Loucy (cell line): ENCODE data around the gene MICAL2.

Experiments
- H2AFZ ChIP-seq: fragments of 200-600 bp; sonication (generic); 2 replicates; pipeline ENCODE4 v1.6.0; 2016; ENCODE audit warnings: antibody characterized with exemption, mild to moderate bottlenecking, low read length, moderate library complexity
- H3F3A ChIP-seq: fragments of 200-600 bp; 2 replicates; pipeline ENCODE4 v1.6.0; 2016; ENCODE audit warnings: antibody characterized with exemption, low read depth, mild to moderate bottlenecking
- H3K27me3 ChIP-seq: fragments of 200-600 bp; sonication (generic); 2 replicates; pipeline ENCODE4 v1.6.1; 2014; ENCODE audit warnings: low read length, mild to moderate bottlenecking; ENCODE audit not compliant: insufficient read depth, poor library complexity, severe bottlenecking
- H3K36me3 ChIP-seq: fragments of 200-600 bp; sonication (generic); 2 replicates; pipeline ENCODE4 v1.6.1; 2016; ENCODE audit warnings: low read length; ENCODE audit not compliant: insufficient read depth
- H3K4me1 ChIP-seq: fragments of 200-600 bp; sonication (generic); 2 replicates; pipeline ENCODE4 v1.5.1; 2014; ENCODE audit warnings: low read length, mild to moderate bottlenecking; ENCODE audit not compliant: insufficient read depth, poor library complexity, severe bottlenecking
- H3K4me2 ChIP-seq: fragments of 200-600 bp; sonication (generic); 2 replicates; pipeline ENCODE4 v1.6.0; 2014; ENCODE audit warnings: antibody characterized with exemption, low read length, low read depth, mild to moderate bottlenecking; ENCODE audit not compliant: poor library complexity, severe bottlenecking
- H3K4me3 ChIP-seq: fragments of 200-600 bp; sonication (generic); 2 replicates; pipeline ENCODE4 v1.5.1; 2014; ENCODE audit warnings: low read length, mild to moderate bottlenecking, mixed read lengths; ENCODE audit not compliant: poor library complexity, severe bottlenecking
- H3K79me2 ChIP-seq: fragments of 200-600 bp; sonication (generic); 2 replicates; pipeline ENCODE4 v1.6.1; 2014; ENCODE audit warnings: low read length; ENCODE audit not compliant: insufficient read depth
- H3K9ac ChIP-seq: fragments of 200-600 bp; sonication (generic); 2 replicates; pipeline ENCODE4 v1.6.0; 2014; ENCODE audit warnings: mild to moderate bottlenecking, low read depth, low read length, moderate library complexity; ENCODE audit not compliant: poor library complexity, severe bottlenecking
- H3K9me2 ChIP-seq: fragments of 200-600 bp; sonication (generic); replicated peaks from 2 replicates; pipeline ENCODE4 v1.6.1; 2016; ENCODE audit warnings: low read depth, low read length, mixed read lengths
- H3K9me3 ChIP-seq: fragments of 200-600 bp; sonication (generic); 2 replicates; pipeline ENCODE4 v1.6.1; 2014; ENCODE audit warnings: mild to moderate bottlenecking, antibody characterized with exemption, low read length, low read depth; ENCODE audit not compliant: insufficient read depth
- H4K20me1 ChIP-seq: fragments of 200-600 bp; sonication (generic); 2 replicates; pipeline ENCODE4 v1.6.0; 2014; ENCODE audit warnings: antibody characterized with exemption, low read length, mild to moderate bottlenecking; ENCODE audit not compliant: insufficient read depth, poor library complexity, severe bottlenecking
- EZH2phosphoT487 ChIP-seq: fragments of 200-600 bp; IDR thresholded peaks from 2 replicates; pipeline ENCODE4 v1.6.1; 2018; ENCODE audit warnings: antibody characterized with exemption, mild to moderate bottlenecking, moderate library complexity, borderline replicate concordance
- TF ChIP-seq, protein P1 (sequence below): fragments of 200-600 bp; sonication (generic); conservative IDR thresholded peaks from 2 replicates; pipeline ENCODE4 v1.5.1; 2014; ENCODE audit warnings: mild to moderate bottlenecking, antibody characterized with exemption, low read length

The MICAL2 gene

GRCh38 chr11:12245549-12246016, 135.2 kb downstream of the MICAL2 start:
- H3K4me2 ChIP-seq, result no peak overlapping the region

GRCh38 chr11:12246147-12246546, 135.8 kb downstream of the MICAL2 start:
- Histone ChIP-seq H3K4me2 (no peak overlapping the region), H3K9ac (no peak overlapping the region)

More at GRCh38 chr11:12245549-12246016, 135.2 kb downstream of the MICAL2 start:
- Histone ChIP-seq H3K27me3 (no peaks in the 10 kb centered on the region), H4K20me1 (no peaks in the 10 kb centered on the region), H3K36me3 (no peaks in the 10 kb centered on the region), H3K79me2 (no peaks in the 10 kb centered on the region), H3K4me1 (no peaks in the 10 kb centered on the region), H3F3A (no peaks in the 10 kb centered on the region), H3K9me2 (no peaks in the 10 kb centered on the region), H3K9ac (no peak overlapping the region), H2AFZ (no peak overlapping the region), H3K4me3 (no peak overlapping the region), H3K9me3 (no peaks in the 10 kb centered on the region)
- TF ChIP-seq EZH2phosphoT487, result no peak
- TF ChIP-seq, protein P1, sequence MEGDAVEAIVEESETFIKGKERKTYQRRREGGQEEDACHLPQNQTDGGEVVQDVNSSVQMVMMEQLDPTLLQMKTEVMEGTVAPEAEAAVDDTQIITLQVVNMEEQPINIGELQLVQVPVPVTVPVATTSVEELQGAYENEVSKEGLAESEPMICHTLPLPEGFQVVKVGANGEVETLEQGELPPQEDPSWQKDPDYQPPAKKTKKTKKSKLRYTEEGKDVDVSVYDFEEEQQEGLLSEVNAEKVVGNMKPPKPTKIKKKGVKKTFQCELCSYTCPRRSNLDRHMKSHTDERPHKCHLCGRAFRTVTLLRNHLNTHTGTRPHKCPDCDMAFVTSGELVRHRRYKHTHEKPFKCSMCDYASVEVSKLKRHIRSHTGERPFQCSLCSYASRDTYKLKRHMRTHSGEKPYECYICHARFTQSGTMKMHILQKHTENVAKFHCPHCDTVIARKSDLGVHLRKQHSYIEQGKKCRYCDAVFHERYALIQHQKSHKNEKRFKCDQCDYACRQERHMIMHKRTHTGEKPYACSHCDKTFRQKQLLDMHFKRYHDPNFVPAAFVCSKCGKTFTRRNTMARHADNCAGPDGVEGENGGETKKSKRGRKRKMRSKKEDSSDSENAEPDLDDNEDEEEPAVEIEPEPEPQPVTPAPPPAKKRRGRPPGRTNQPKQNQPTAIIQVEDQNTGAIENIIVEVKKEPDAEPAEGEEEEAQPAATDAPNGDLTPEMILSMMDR, result no peak

GRCh38 chr11:12246989-12247388, 136.6 kb downstream of the MICAL2 start:
- Histone ChIP-seq H3K9me3 (no peaks in the 10 kb centered on the region), H3K4me3 (no peak overlapping the region), H4K20me1 (no peaks in the 10 kb centered on the region), H3K79me2 (no peaks in the 10 kb centered on the region), H3K36me3 (no peaks in the 10 kb centered on the region), H2AFZ (no peak overlapping the region), H3F3A (no peaks in the 10 kb centered on the region), H3K9me2 (no peaks in the 10 kb centered on the region), H3K4me1 (no peaks in the 10 kb centered on the region), H3K9ac (no peak overlapping the region), H3K4me2 (no peak overlapping the region), H3K27me3 (no peaks in the 10 kb centered on the region)
- no peak for TF ChIP-seq EZH2phosphoT487
- TF ChIP-seq, protein P1, result no peak

More at GRCh38 chr11:12246147-12246546, 135.8 kb downstream of the MICAL2 start:
- Histone ChIP-seq H3K4me3 (no peak overlapping the region), H3K4me1 (no peaks in the 10 kb centered on the region), H2AFZ (no peak overlapping the region), H3K79me2 (no peaks in the 10 kb centered on the region), H3K9me3 (no peaks in the 10 kb centered on the region), H3K27me3 (no peaks in the 10 kb centered on the region), H3K9me2 (no peaks in the 10 kb centered on the region), H3F3A (no peaks in the 10 kb centered on the region), H3K36me3 (no peaks in the 10 kb centered on the region), H4K20me1 (no peaks in the 10 kb centered on the region)
- TF ChIP-seq EZH2phosphoT487, result no peak
- TF ChIP-seq, protein P1, result no peak
